Raji (cell line): ENCODE results near the gene CFAP45.

ENCODE experiments used
- POLR2A ChIP-seq: IDR thresholded peaks from 2 replicates; pipeline ENCODE4 v1.6.1; 2011; ENCODE audit warnings: low read depth, low read length, control low read depth; ENCODE audit not compliant: insufficient read depth

The CFAP45 gene

GRCh38 chr1:159902541-159902940 is 2.6 kb upstream of the CFAP45 start:
- no peak for TF ChIP-seq POLR2A

GRCh38 chr1:159900755-159901360 is 893 bp upstream of the CFAP45 start:
- no peak for TF ChIP-seq POLR2A

- no peak for TF ChIP-seq POLR2A
These were observed 1.4 kb downstream of the CFAP45 start for GRCh38 chr1:159898527-159898926.

- no peak for TF ChIP-seq POLR2A
These were observed 2.0 kb downstream of the CFAP45 start for GRCh38 chr1:159897962-159898361.

GRCh38 chr1:159896546-159896930 is 3.4 kb downstream of the CFAP45 start:
- no peak for TF ChIP-seq POLR2A

GRCh38 chr1:159895836-159896545 is 4.0 kb downstream of the CFAP45 start:
- no peak for TF ChIP-seq POLR2A

GRCh38 chr1:159895286-159895685 is 4.7 kb downstream of the CFAP45 start:
- no peak for TF ChIP-seq POLR2A

- TF ChIP-seq POLR2A: no peak
These were observed 7.0 kb downstream of the CFAP45 start for GRCh38 chr1:159892944-159893343.

- no peak for TF ChIP-seq POLR2A
These were observed 8.4 kb downstream of the CFAP45 start for GRCh38 chr1:159891275-159892157.

GRCh38 chr1:159890390-159890789 is 9.6 kb downstream of the CFAP45 start:
- no peak for TF ChIP-seq POLR2A

- TF ChIP-seq POLR2A: no peak
These were observed 10.1 kb downstream of the CFAP45 start for GRCh38 chr1:159889821-159890252.

- no peak for TF ChIP-seq POLR2A
These were observed 10.8 kb downstream of the CFAP45 start for GRCh38 chr1:159889202-159889601.

GRCh38 chr1:159884296-159884695 is 15.7 kb downstream of the CFAP45 start:
- TF ChIP-seq POLR2A: no peak

- TF ChIP-seq POLR2A: no peak
These were observed 16.8 kb downstream of the CFAP45 start for GRCh38 chr1:159883134-159883533.

- no peak for TF ChIP-seq POLR2A
These were observed 17.5 kb downstream of the CFAP45 start for GRCh38 chr1:159882527-159882862.

- TF ChIP-seq POLR2A: no peak
These were observed 18.1 kb downstream of the CFAP45 start for GRCh38 chr1:159881622-159882526.

- no peak for TF ChIP-seq POLR2A
These were observed 19.5 kb downstream of the CFAP45 start for GRCh38 chr1:159880430-159880829.
